Neutrophil (primary cell): ENCODE measurements around the gene NR3C2.

Source experiments
- H3K27ac ChIP-seq: fragments of 200-600 bp; sonication (generic); 2 replicates; pipeline ENCODE4 v1.5.1; 2016; ENCODE audit warnings: mild to moderate bottlenecking, moderate library complexity
- H3K27me3 ChIP-seq: fragments of 200-600 bp; sonication (generic); 2 replicates; pipeline ENCODE4 v1.6.0; 2016; ENCODE audit warnings: mild to moderate bottlenecking
- H3K36me3 ChIP-seq: fragments of 200-600 bp; sonication (generic); 2 replicates; pipeline ENCODE4 v1.5.1; 2017
- H3K4me1 ChIP-seq, 2 experiments: fragments of 200-600 bp in 1 of 2; sonication (generic) in 1 of 2; 1 replicate in 1 of 2; 2 replicates in 1 of 2; pipeline versions ENCODE4 v1.5.1 to v1.6.1; 2013 to 2016; ENCODE audit warnings: low read depth in 1 of 2, low read length in 1 of 2, mild to moderate bottlenecking in 1 of 2, moderate library complexity in 1 of 2; ENCODE audit not compliant: control insufficient read depth in 1 of 2, insufficient read depth in 1 of 2
- H3K4me3 ChIP-seq, 2 experiments: fragments of 200-600 bp in 1 of 2; sonication (generic) in 1 of 2; 1 replicate in 1 of 2; 2 replicates in 1 of 2; pipeline ENCODE4 v1.5.1; 2013 to 2016; ENCODE audit warnings: low read depth in 1 of 2, low read length in 1 of 2, mild to moderate bottlenecking in 1 of 2, moderate library complexity in 1 of 2
- H3K9me3 ChIP-seq: fragments of 200-600 bp; sonication (generic); 2 replicates; pipeline ENCODE4 v1.5.1; 2016
- CTCF ChIP-seq: fragments of 200-600 bp; sonication (generic); IDR thresholded peaks from 2 replicates; pipeline ENCODE4 v1.5.1; 2016; ENCODE audit warnings: antibody characterized with exemption

Gene NR3C2

GRCh38 chr4:148044089-148044911 lies 397.9 kb downstream of the NR3C2 start:
- H3K9me3 ChIP-seq: no peaks in the 10 kb centered on the region
- H3K4me1 ChIP-seq: no peaks in the 10 kb centered on the region
- H3K36me3 ChIP-seq: no peaks in the 10 kb centered on the region
- no peak overlapping the region for H3K4me3 ChIP-seq
- no peaks in the 10 kb centered on the region for H3K27me3 ChIP-seq
- no peak for TF ChIP-seq CTCF
- H3K27ac ChIP-seq: no peak overlapping the region

- no peak for TF ChIP-seq CTCF
- no peaks in the 10 kb centered on the region for H3K27me3 ChIP-seq
- no peaks in the 10 kb centered on the region for H3K36me3 ChIP-seq
- no peaks in the 10 kb centered on the region for H3K9me3 ChIP-seq
- H3K27ac ChIP-seq: no peak overlapping the region
- no peaks in the 10 kb centered on the region for H3K4me1 ChIP-seq
- H3K4me3 ChIP-seq: no peak overlapping the region
Measured at GRCh38 chr4:148041606-148042329, 400.4 kb downstream of the NR3C2 start.

GRCh38 chr4:148034813-148035212 lies 407.4 kb downstream of the NR3C2 start:
- no peaks in the 10 kb centered on the region for H3K9me3 ChIP-seq
- H3K4me1 ChIP-seq: no peaks in the 10 kb centered on the region
- H3K4me3 ChIP-seq: no peak overlapping the region
- no peaks in the 10 kb centered on the region for H3K36me3 ChIP-seq
- no peaks in the 10 kb centered on the region for H3K27me3 ChIP-seq
- no peak overlapping the region for H3K27ac ChIP-seq
- no peak for TF ChIP-seq CTCF

GRCh38 chr4:148030193-148030873 lies 411.9 kb downstream of the NR3C2 start:
- H3K36me3 ChIP-seq: no peaks in the 10 kb centered on the region
- H3K9me3 ChIP-seq: no peaks in the 10 kb centered on the region
- no peaks in the 10 kb centered on the region for H3K4me1 ChIP-seq
- H3K4me3 ChIP-seq: no peak overlapping the region
- H3K27ac ChIP-seq: no peak overlapping the region
- no peak for TF ChIP-seq CTCF
- H3K27me3 ChIP-seq: no peaks in the 10 kb centered on the region

GRCh38 chr4:148029781-148030180 lies 412.4 kb downstream of the NR3C2 start:
- TF ChIP-seq CTCF: no peak
- no peak overlapping the region for H3K4me3 ChIP-seq
- H3K36me3 ChIP-seq: no peaks in the 10 kb centered on the region
- no peaks in the 10 kb centered on the region for H3K27me3 ChIP-seq
- H3K9me3 ChIP-seq: no peaks in the 10 kb centered on the region
- H3K27ac ChIP-seq: no peak overlapping the region
- no peaks in the 10 kb centered on the region for H3K4me1 ChIP-seq
